GM12891 (cell line): ENCODE measurements around the gene ZNF835.
"Not testable (repeated sequence)": the region's sequence is repeated elsewhere in the genome, so short reads cannot be mapped to it uniquely, and the experiment has no call there.

Experiments
- DNase-seq: peaks from one replicate; pipeline ENCODE4 v3.0.0; 2011; ENCODE audit warnings: low spot score; ENCODE audit not compliant: insufficient read length
- FAIRE-seq: peaks from 2 replicates; lab custom pipeline; 2011; peaks lifted over from hg19 to GRCh38; lab: Jason Lieb, UNC
- PAX5 ChIP-seq: IDR thresholded peaks from 2 replicates; pipeline ENCODE4 v1.6.1; 2011; ENCODE audit warnings: low read length, moderate library complexity, mild to moderate bottlenecking; ENCODE audit not compliant: insufficient read depth, severe bottlenecking
- POLR2A ChIP-seq: IDR thresholded peaks from 2 replicates; pipeline ENCODE4 v1.6.1; 2011; ENCODE audit warnings: low read depth, low read length, control low read depth
- POLR2AphosphoS5 ChIP-seq: IDR thresholded peaks from 2 replicates; pipeline ENCODE4 v1.6.1; 2011; ENCODE audit warnings: low read depth, low read length, control low read depth
- POU2F2 ChIP-seq: IDR thresholded peaks from 2 replicates; pipeline ENCODE4 v1.6.1; 2011; ENCODE audit warnings: low read depth, mild to moderate bottlenecking, control low read depth, low read length, moderate library complexity
- SPI1 ChIP-seq: IDR thresholded peaks from 2 replicates; pipeline ENCODE4 v1.6.1; 2011; ENCODE audit warnings: low read depth, low read length, control low read depth
- TAF1 ChIP-seq: IDR thresholded peaks from 2 replicates; pipeline ENCODE4 v1.6.1; 2011; ENCODE audit warnings: low read depth, low read length, control low read depth

ZNF835 gene

GRCh38 chr19:56690670-56691069 lies 19.1 kb upstream of the ZNF835 start:
- DNase-seq = no peak
- TF ChIP-seq SPI1 = no peak
- no peak for TF ChIP-seq POLR2AphosphoS5
- no peak for TF ChIP-seq TAF1
- TF ChIP-seq PAX5 = no peak
- no peak for TF ChIP-seq POLR2A
- TF ChIP-seq POU2F2 = no peak
- FAIRE-seq = no peak

GRCh38 chr19:56689198-56689597 lies 17.6 kb upstream of the ZNF835 start:
- FAIRE-seq (no peak), DNase-seq (no peak)
- TF ChIP-seq POU2F2 = no peak
- no peak for TF ChIP-seq SPI1
- TF ChIP-seq POLR2AphosphoS5 = no peak
- no peak for TF ChIP-seq POLR2A
- TF ChIP-seq TAF1 = no peak
- no peak for TF ChIP-seq PAX5

- FAIRE-seq = no peak
- TF ChIP-seq POLR2AphosphoS5 = no peak
- TF ChIP-seq PAX5 = no peak
- no peak for TF ChIP-seq POU2F2
- TF ChIP-seq POLR2A = no peak
- TF ChIP-seq SPI1 = no peak
- TF ChIP-seq TAF1 = no peak
- no peak for DNase-seq
Observed at GRCh38 chr19:56687031-56687430, 15.5 kb upstream of the ZNF835 start.

GRCh38 chr19:56683116-56683515 lies 11.6 kb upstream of the ZNF835 start:
- FAIRE-seq = no peak
- no peak for TF ChIP-seq SPI1
- TF ChIP-seq POU2F2 = no peak
- TF ChIP-seq POLR2A = no peak
- no peak for TF ChIP-seq POLR2AphosphoS5
- no peak for TF ChIP-seq TAF1
- no peak for TF ChIP-seq PAX5
- DNase-seq = no peak

GRCh38 chr19:56681702-56682101 lies 10.1 kb upstream of the ZNF835 start:
- TF ChIP-seq TAF1 (no peak), POLR2AphosphoS5 (no peak), SPI1 (no peak), PAX5 (no peak), POU2F2 (no peak), POLR2A (no peak)
- DNase-seq (no peak), FAIRE-seq (no peak)

- FAIRE-seq (no peak), DNase-seq (no peak)
- TF ChIP-seq POLR2AphosphoS5 (no peak), TAF1 (no peak), SPI1 (no peak), POU2F2 (no peak), PAX5 (no peak), POLR2A (no peak)
Observed at GRCh38 chr19:56678205-56678604, 6.6 kb upstream of the ZNF835 start.

GRCh38 chr19:56672610-56673009 lies 1.1 kb upstream of the ZNF835 start:
- not testable (repeated sequence) for DNase-seq, FAIRE-seq

GRCh38 chr19:56670961-56671612 lies 470 bp downstream of the ZNF835 start:
- no peak for TF ChIP-seq POU2F2
- no peak for TF ChIP-seq TAF1
- TF ChIP-seq PAX5 = no peak
- no peak for TF ChIP-seq POLR2A
- TF ChIP-seq SPI1 = no peak
- no peak for TF ChIP-seq POLR2AphosphoS5
- FAIRE-seq (no peak), DNase-seq (no peak)

- FAIRE-seq = no peak
- TF ChIP-seq POU2F2 (no peak), TAF1 (no peak), PAX5 (no peak), POLR2AphosphoS5 (no peak), SPI1 (no peak), POLR2A (no peak)
- no peak for DNase-seq
Observed at GRCh38 chr19:56670401-56670960, 1.1 kb downstream of the ZNF835 start.

- FAIRE-seq (no peak), DNase-seq (no peak)
- no peak for TF ChIP-seq TAF1
- TF ChIP-seq POU2F2 = no peak
- TF ChIP-seq SPI1 = no peak
- no peak for TF ChIP-seq POLR2A
- TF ChIP-seq POLR2AphosphoS5 = no peak
- no peak for TF ChIP-seq PAX5
Observed at GRCh38 chr19:56668676-56669075, 2.9 kb downstream of the ZNF835 start.
